Measurements from ENCODE around the gene PNCK. TPM values are rescaled to one million over a fixed set of nuclear protein-coding genes. Genes with fewer than 3 reads are reported as not detected.
"Not testable (repeated sequence)": the region's sequence is repeated elsewhere in the genome, so short reads cannot be mapped to it uniquely, and the experiment has no call there.

The PNCK gene
- total RNA-seq, 1 donor from 2014 or later = 1.4 TPM

- H3K9me3 ChIP-seq = no peaks in the 10 kb centered on the region
- intact Hi-C loops (cut with DNase I) = loop anchor here (5.0 kb wide), 2 partner anchors 38 to 87 kb away; partner anchors contain the start of genes ABCD1, BCAP31 and CCNQ
- H3K27me3 ChIP-seq = no peaks in the 10 kb centered on the region
- H3K4me1 ChIP-seq = no peaks in the 10 kb centered on the region
- no peaks in the 10 kb centered on the region for H3K36me3 ChIP-seq
- TF ChIP-seq CTCF (IDR thresholded peaks at IDR 0.05) = no peak
- H3K27ac ChIP-seq = no peak overlapping the region
- DNase-seq (ENCODE audit: low spot score in 2 of 2) = peak in 1 of 2 donors; percentile 51
- no peak overlapping the region for H3K4me3 ChIP-seq
These were observed 11.0 kb upstream of the PNCK start for GRCh38 chrX:153684467-153685155.

- H3K4me3 ChIP-seq; H3K36me3 ChIP-seq; H3K9me3 ChIP-seq; H3K27me3 ChIP-seq; H3K4me1 ChIP-seq; intact Hi-C loops (cut with DNase I); H3K27ac ChIP-seq: not testable (repeated sequence)
- DNase-seq (ENCODE audit: low spot score in 2 of 2) = peak in 1 of 2 donors; percentile 52
These were observed 9.9 kb upstream of the PNCK start for GRCh38 chrX:153683486-153683885.

GRCh38 chrX:153681175-153681574 lies 7.6 kb upstream of the PNCK start:
- H3K27me3 ChIP-seq = no peaks in the 10 kb centered on the region
- peak in 1 of 2 donors; percentile 42 for DNase-seq (ENCODE audit: low spot score in 2 of 2)
- no peak for TF ChIP-seq CTCF (IDR thresholded peaks at IDR 0.05)

GRCh38 chrX:153674219-153674851 lies 722 bp upstream of the PNCK start:
- no peaks in the 10 kb centered on the region for H3K9me3 ChIP-seq
- TF ChIP-seq CTCF (IDR thresholded peaks at IDR 0.05) = no peak
- H3K4me3 ChIP-seq = no peak overlapping the region
- no peak for DNase-seq (ENCODE audit: low spot score in 2 of 2)
- no peak overlapping the region for H3K27ac ChIP-seq
- H3K36me3 ChIP-seq = no peaks in the 10 kb centered on the region
- H3K27me3 ChIP-seq = peaks cover 4% of the 10 kb centered on the region
- intact Hi-C loops (cut with DNase I) = no loop called here
- no peaks in the 10 kb centered on the region for H3K4me1 ChIP-seq

More at GRCh38 chrX:153681175-153681574, 7.6 kb upstream of the PNCK start:
- no peak overlapping the region for H3K4me3 ChIP-seq
- H3K4me1 ChIP-seq = no peaks in the 10 kb centered on the region
- no peaks in the 10 kb centered on the region for H3K36me3 ChIP-seq
- H3K9me3 ChIP-seq = no peaks in the 10 kb centered on the region
- intact Hi-C loops (cut with DNase I) = no loop called here
- no peak overlapping the region for H3K27ac ChIP-seq

GRCh38 chrX:153672531-153673427 lies 834 bp downstream of the PNCK start:
- no peak for DNase-seq (ENCODE audit: low spot score in 2 of 2)
- no peaks in the 10 kb centered on the region for H3K9me3 ChIP-seq
- H3K36me3 ChIP-seq = no peaks in the 10 kb centered on the region
- H3K4me1 ChIP-seq = no peaks in the 10 kb centered on the region
- intact Hi-C loops (cut with DNase I) = no loop called here
- H3K27ac ChIP-seq = no peak overlapping the region
- H3K4me3 ChIP-seq = no peak overlapping the region
- TF ChIP-seq CTCF (IDR thresholded peaks at IDR 0.05) = no peak
- peaks cover 4% of the 10 kb centered on the region for H3K27me3 ChIP-seq

Measured in ascending aorta (tissue), 2 donors.